Small intestine (tissue), 7 donors: ENCODE results near the gene CDKN1A. TPM values are rescaled to one million over a fixed set of nuclear protein-coding genes. Genes with fewer than 3 reads are reported as not detected.

Source experiments
- DNase-seq, 2 donors: peaks; one replicate each; pipeline versions ENCODE4 v3.0.0 to v3.0.0-alpha.2; 2013
- FAIRE-seq: peaks from 2 replicates; lab custom pipeline; 2012; peaks lifted over from hg19 to GRCh38; lab: Jason Lieb, UNC
- H3K27ac ChIP-seq, 3 donors: one replicate each; pipeline ENCODE4 v1.5.1; 2013; ENCODE audit warnings: low read length in 2 of 3, mild to moderate bottlenecking in 2 of 3, control low read depth in 1 of 3, inconsistent platforms in 1 of 3, low read depth in 1 of 3, moderate library complexity in 1 of 3
- H3K27me3 ChIP-seq, 3 donors: one replicate each; pipeline ENCODE4 v1.6.1; 2013; ENCODE audit warnings: low read length in 3 of 3, inconsistent platforms in 1 of 3; ENCODE audit not compliant: control insufficient read depth in 3 of 3, insufficient read depth in 3 of 3
- H3K36me3 ChIP-seq, 3 donors: one replicate each; pipeline ENCODE4 v1.6.1; 2013; ENCODE audit warnings: low read length in 3 of 3, inconsistent platforms in 1 of 3, low read depth in 1 of 3, mild to moderate bottlenecking in 1 of 3, moderate library complexity in 1 of 3; ENCODE audit not compliant: control insufficient read depth in 3 of 3, insufficient read depth in 2 of 3
- H3K4me1 ChIP-seq, 3 donors: one replicate each; pipeline ENCODE4 v1.6.1; 2013; ENCODE audit warnings: low read length in 2 of 3, inconsistent platforms in 1 of 3, low read depth in 1 of 3, mild to moderate bottlenecking in 1 of 3, moderate library complexity in 1 of 3; ENCODE audit not compliant: control insufficient read depth in 3 of 3, insufficient read depth in 2 of 3
- H3K4me3 ChIP-seq, 3 donors: one replicate each; pipeline ENCODE4 v1.5.1; 2013; ENCODE audit warnings: low read length in 3 of 3, control low read depth in 1 of 3, inconsistent platforms in 1 of 3, low read depth in 1 of 3, mild to moderate bottlenecking in 1 of 3, moderate library complexity in 1 of 3
- H3K9me3 ChIP-seq, 2 donors: one replicate each; pipeline ENCODE4 v1.6.1; 2013; ENCODE audit warnings: low read depth in 1 of 2, low read length in 1 of 2; ENCODE audit not compliant: control insufficient read depth in 2 of 2, insufficient read depth in 1 of 2
- WGBS, 3 donors: extraction: QIAGEN DNeasy Blood & Tissue Kit; methylation state at CpG; one replicate each; pipeline ENCODE4 v1.1.7; 2013; 5-methylcytosine and 5-hydroxymethylcytosine counted together
- polyA plus RNA-seq, 4 donors: library from polyadenylated mRNA; stranded (reverse) in 3 of 4; unstranded in 1 of 4; fragments of 200-250 nt in 3 of 4; fragments of 120-200 nt in 1 of 4; gene quantifications; one replicate each; pipeline versions ENCODE4 v1.2.1 to v1.2.3, GENCODE V29; 2013
- donor health status: healthy with polysubstance abuse.
- donor health status: control.
- donor health status: control.
- donor health status: Bipolar disorder and iron deficiency.
- donor health status: healthy.

CDKN1A gene
- polyA plus RNA-seq, 4 donors: 96.8 to 464 (median 292) TPM

- Histone ChIP-seq H3K36me3 (peaks cover 0 to 4% (median 0%) of the 10 kb centered on the region in 3 donors), H3K4me1 (peaks cover 0 to 2% (median 0%) of the 10 kb centered on the region in 3 donors), H3K27ac (no peak overlapping the region), H3K27me3 (no peaks in the 10 kb centered on the region), H3K4me3 (no peak overlapping the region), H3K9me3 (peaks cover 0 to 9% of the 10 kb centered on the region in 2 donors)
- DNase-seq: no peak
- WGBS, 3 donors: 58 to 61% (median 59%) methylated on average over 3 of the region's 3 CpGs
- no peak for FAIRE-seq
Observed at GRCh38 chr6:36692220-36692619, 13.7 kb downstream of the CDKN1A start.

- no peak for FAIRE-seq
Observed at GRCh38 chr6:36692861-36693702, 14.6 kb downstream of the CDKN1A start.

GRCh38 chr6:36694616-36695015 lies 16.1 kb downstream of the CDKN1A start:
- Histone ChIP-seq H3K9me3 (peaks cover 0 to 9% of the 10 kb centered on the region in 2 donors), H3K36me3 (no peaks in the 10 kb centered on the region), H3K4me3 (no peak overlapping the region), H3K27me3 (no peaks in the 10 kb centered on the region), H3K27ac (no peak overlapping the region), H3K4me1 (peaks cover 0 to 16% (median 4%) of the 10 kb centered on the region in 3 donors)
- WGBS, 3 donors: 74 to 89% (median 82%) methylated on average over 6 of the region's 6 CpGs
- no peak for FAIRE-seq
- no peak for DNase-seq

More at GRCh38 chr6:36692861-36693702, 14.6 kb downstream of the CDKN1A start:
- Histone ChIP-seq H3K9me3 (peaks cover 0 to 9% of the 10 kb centered on the region in 2 donors), H3K36me3 (no peaks in the 10 kb centered on the region), H3K4me1 (peaks cover 0 to 2% (median 2%) of the 10 kb centered on the region in 3 donors), H3K27me3 (no peaks in the 10 kb centered on the region), H3K27ac (no peak overlapping the region), H3K4me3 (no peak overlapping the region)
- peak in 1 of 2 donors; percentile 54 for DNase-seq
- WGBS, 3 donors: 63 to 83% (median 73%) methylated on average over 27 of the region's 27 CpGs

GRCh38 chr6:36695414-36695813 lies 16.9 kb downstream of the CDKN1A start:
- Histone ChIP-seq H3K4me3 (no peak overlapping the region), H3K9me3 (peaks cover 0 to 9% of the 10 kb centered on the region in 2 donors), H3K27me3 (no peaks in the 10 kb centered on the region), H3K4me1 (peaks cover 0 to 17% (median 4%) of the 10 kb centered on the region in 3 donors), H3K27ac (no peak overlapping the region), H3K36me3 (no peaks in the 10 kb centered on the region)
- FAIRE-seq: no peak
- WGBS, 3 donors: 39 to 64% (median 42%) methylated on average over 2 of the region's 2 CpGs
- no peak for DNase-seq

- H3K27me3 ChIP-seq: no peaks in the 10 kb centered on the region
- no peak for FAIRE-seq
- whole genome bisulfite sequencing, 3 donors: 86 to 91% (median 87%) methylated on average over 7 of the region's 7 CpGs
- no peaks in the 10 kb centered on the region for H3K36me3 ChIP-seq
- H3K4me3 ChIP-seq: no peak within 1 kb of the TSS
- no peak for DNase-seq
- H3K9me3 ChIP-seq: no peaks in the 10 kb centered on the region
- peaks cover 0 to 17% (median 2%) of the 10 kb centered on the region in 3 donors for H3K4me1 ChIP-seq
- H3K27ac ChIP-seq: no peak within 1 kb of the TSS
Observed at GRCh38 chr6:36697481-36697903, 19.0 kb downstream of the CDKN1A start, which contains the start of gene RAB44. TSS of gene RAB44 (plus strand) at chr6:36697826. CDS start at chr6:36704236, 6,410 bp downstream.

GRCh38 chr6:36698196-36698595 lies 19.7 kb downstream of the CDKN1A start:
- Histone ChIP-seq H3K36me3 (no peaks in the 10 kb centered on the region), H3K27me3 (no peaks in the 10 kb centered on the region), H3K4me3 (no peak overlapping the region), H3K9me3 (no peaks in the 10 kb centered on the region), H3K4me1 (peaks cover 0 to 17% (median 2%) of the 10 kb centered on the region in 3 donors), H3K27ac (no peak overlapping the region)
- DNase-seq (no peak), FAIRE-seq (no peak)
- 83 to 88% (median 86%) methylated on average over 6 of the region's 6 CpGs for WGBS, 3 donors

GRCh38 chr6:36698871-36699271 lies 20.4 kb downstream of the CDKN1A start:
- no peak overlapping the region for H3K4me3 ChIP-seq
- H3K36me3 ChIP-seq: no peaks in the 10 kb centered on the region
- DNase-seq: no peak
- H3K4me1 ChIP-seq: peaks cover 0 to 17% (median 2%) of the 10 kb centered on the region in 3 donors
- FAIRE-seq: no peak
- no peaks in the 10 kb centered on the region for H3K27me3 ChIP-seq
- peak overlapping the region in 2 of 3 donors; percentile 8 to 65 for H3K27ac ChIP-seq
- 63 to 80% (median 64%) methylated on average over 8 of the region's 8 CpGs for WGBS, 3 donors
- H3K9me3 ChIP-seq: no peaks in the 10 kb centered on the region

- Histone ChIP-seq H3K9me3 (no peaks in the 10 kb centered on the region), H3K27ac (peak overlapping the region; percentile 5 to 65 (median 22)), H3K4me1 (peaks cover 0 to 17% (median 2%) of the 10 kb centered on the region in 3 donors), H3K36me3 (no peaks in the 10 kb centered on the region), H3K27me3 (no peaks in the 10 kb centered on the region), H3K4me3 (no peak overlapping the region)
- 14 to 70% (median 44%) methylated on average over 7 of the region's 7 CpGs for WGBS, 3 donors
- DNase-seq: peak; percentile 92
- FAIRE-seq: no peak
Observed at GRCh38 chr6:36699348-36699747, 20.8 kb downstream of the CDKN1A start.
